Nephron progenitor cell (in vitro differentiated cells): ENCODE data around the gene MYO7A.

Source experiments
- DNase-seq: peaks from one replicate; pipeline ENCODE4 v3.0.0; 2021
- H3K27ac Mint-ChIP-seq: 2 replicates; pipeline ENCODE4 v1.8.0; 2021; ENCODE audit warnings: mild to moderate bottlenecking, moderate library complexity, mixed read lengths
- H3K27me3 Mint-ChIP-seq: 2 replicates; pipeline ENCODE4 v1.8.0; 2021; ENCODE audit warnings: mild to moderate bottlenecking, low read depth, mixed read lengths; ENCODE audit not compliant: poor library complexity
- H3K36me3 Mint-ChIP-seq: 2 replicates; pipeline ENCODE4 v1.8.0; 2021; ENCODE audit warnings: low read depth, mixed read lengths
- H3K4me1 Mint-ChIP-seq: 2 replicates; pipeline ENCODE4 v1.8.0; 2021; ENCODE audit warnings: mixed read lengths
- H3K4me3 Mint-ChIP-seq: 2 replicates; pipeline ENCODE4 v1.8.0; 2021; ENCODE audit warnings: mild to moderate bottlenecking, moderate library complexity, mixed read lengths
- H3K9me3 Mint-ChIP-seq: 2 replicates; pipeline ENCODE4 v1.8.0; 2021; ENCODE audit warnings: mild to moderate bottlenecking, moderate library complexity, mixed read lengths
- CTCF ChIP-seq: fragments of 200-600 bp; sonication (generic); IDR thresholded peaks from 2 replicates; pipeline ENCODE4 v1.5.0; 2021; ENCODE audit warnings: antibody characterized with exemption

Gene MYO7A

DNA sequence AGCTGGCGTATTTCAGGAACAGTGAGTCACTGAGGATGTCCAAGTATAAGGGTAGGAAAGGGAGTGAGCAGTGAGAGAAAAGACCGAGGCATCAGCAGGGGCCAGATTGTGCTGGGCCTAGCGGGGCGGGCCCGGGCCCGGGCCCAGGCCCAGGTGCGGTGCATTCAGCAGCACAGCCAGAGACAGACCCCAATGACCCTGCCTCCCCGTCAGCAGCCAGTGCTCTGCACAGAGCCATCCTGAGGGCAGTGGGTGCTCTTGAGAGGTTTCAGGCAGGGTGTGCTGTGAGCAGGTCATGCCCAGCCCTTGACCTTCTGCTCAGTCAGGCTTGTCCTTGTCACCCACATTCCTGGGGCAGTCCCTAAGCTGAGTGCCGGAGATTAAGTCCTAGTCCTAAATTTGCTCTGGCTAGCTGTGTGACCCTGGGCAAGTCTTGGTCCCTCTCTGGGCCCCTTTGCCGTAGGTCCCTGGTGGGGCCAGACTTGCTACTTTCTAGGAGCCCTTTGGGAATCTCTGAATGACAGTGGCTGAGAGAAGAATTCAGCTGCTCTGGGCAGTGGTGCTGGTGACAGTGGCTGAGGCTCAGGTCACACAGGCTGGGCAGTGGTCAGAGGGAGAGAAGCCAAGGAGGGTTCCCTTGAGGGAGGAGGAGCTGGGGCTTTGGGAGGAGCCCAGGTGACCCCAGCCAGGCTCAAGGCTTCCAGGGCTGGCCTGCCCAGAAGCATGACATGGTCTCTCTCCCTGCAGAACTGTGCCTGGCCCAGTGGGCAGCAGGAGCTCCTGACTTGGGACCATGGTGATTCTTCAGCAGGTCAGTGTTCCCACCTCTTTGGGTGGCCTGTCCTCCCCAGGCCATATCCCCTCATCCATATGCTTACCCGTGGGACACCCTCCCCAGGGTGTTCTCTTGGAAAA, 2.1 kb downstream of the MYO7A start:
- Mint-ChIP-seq H3K27ac (no peak overlapping the region), H3K27me3 (peaks cover 7% of the 10 kb centered on the region), H3K36me3 (no peaks in the 10 kb centered on the region), H3K4me3 (no peak overlapping the region), H3K9me3 (no peaks in the 10 kb centered on the region), H3K4me1 (peaks cover 46% of the 10 kb centered on the region)
- no peak for TF ChIP-seq CTCF
- DNase-seq: no peak

DNA sequence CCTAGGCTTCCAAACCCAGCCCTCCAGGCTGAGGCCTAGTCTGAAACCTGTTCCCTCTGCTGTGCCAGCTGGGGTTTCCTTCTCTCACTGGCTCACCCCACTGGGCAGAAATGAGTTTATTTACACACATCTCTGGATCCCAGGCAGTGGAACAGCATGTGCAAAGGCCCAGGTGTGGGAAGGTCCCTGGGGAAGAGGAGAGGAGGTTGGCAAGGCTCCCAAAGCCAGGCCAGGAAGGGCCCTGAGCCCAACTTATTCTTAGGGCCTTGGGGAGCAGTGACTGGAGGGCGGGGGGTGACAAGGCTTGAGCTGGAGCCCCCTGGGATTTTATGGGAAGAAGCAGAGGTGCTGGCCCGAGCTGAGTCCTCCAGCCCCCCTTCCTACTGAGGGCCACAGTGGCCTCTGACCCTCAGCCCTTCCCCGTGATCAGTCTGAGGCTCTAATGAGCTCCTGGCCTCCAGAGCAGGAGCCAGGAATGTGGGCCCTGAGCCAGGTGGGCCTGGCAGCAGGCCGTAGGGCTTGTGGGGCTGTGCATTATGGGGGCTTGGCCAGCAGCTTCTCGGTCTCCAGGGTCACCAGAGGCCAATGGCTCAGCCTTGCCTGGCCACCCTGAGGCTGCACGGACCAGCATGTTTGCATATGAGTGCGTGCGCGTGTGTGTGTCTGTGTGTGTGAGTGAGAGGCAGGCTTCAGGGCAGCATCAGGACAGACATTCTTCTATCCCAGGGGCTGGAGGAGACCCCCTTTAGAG, 2.9 kb downstream of the MYO7A start:
- DNase-seq: no peak
- H3K27ac Mint-ChIP-seq: no peak overlapping the region

GRCh38 chr11:77131560-77131959, 3.5 kb downstream of the MYO7A start:
- H3K9me3 Mint-ChIP-seq: no peaks in the 10 kb centered on the region

More for the DNA sequence above, 2.9 kb downstream of the MYO7A start:
- H3K9me3 Mint-ChIP-seq: no peaks in the 10 kb centered on the region
- TF ChIP-seq CTCF: no peak
- H3K27me3 Mint-ChIP-seq: peaks cover 7% of the 10 kb centered on the region
- H3K4me1 Mint-ChIP-seq: peaks cover 46% of the 10 kb centered on the region
- H3K4me3 Mint-ChIP-seq: no peak overlapping the region
- no peaks in the 10 kb centered on the region for H3K36me3 Mint-ChIP-seq

GRCh38 chr11:77135069-77135468, 7.0 kb downstream of the MYO7A start:
- peaks cover 49% of the 10 kb centered on the region for H3K4me1 Mint-ChIP-seq
- H3K27ac Mint-ChIP-seq: no peak overlapping the region
- peaks cover 3% of the 10 kb centered on the region for H3K27me3 Mint-ChIP-seq
- DNase-seq: no peak
- no peaks in the 10 kb centered on the region for H3K9me3 Mint-ChIP-seq
- H3K36me3 Mint-ChIP-seq: no peaks in the 10 kb centered on the region
- H3K4me3 Mint-ChIP-seq: no peak overlapping the region
- no peak for TF ChIP-seq CTCF

More at GRCh38 chr11:77131560-77131959, 3.5 kb downstream of the MYO7A start:
- no peak overlapping the region for H3K27ac Mint-ChIP-seq
- DNase-seq: no peak
- H3K36me3 Mint-ChIP-seq: no peaks in the 10 kb centered on the region
- peaks cover 47% of the 10 kb centered on the region for H3K4me1 Mint-ChIP-seq
- no peak for TF ChIP-seq CTCF
- H3K4me3 Mint-ChIP-seq: no peak overlapping the region
- peaks cover 11% of the 10 kb centered on the region for H3K27me3 Mint-ChIP-seq

DNA sequence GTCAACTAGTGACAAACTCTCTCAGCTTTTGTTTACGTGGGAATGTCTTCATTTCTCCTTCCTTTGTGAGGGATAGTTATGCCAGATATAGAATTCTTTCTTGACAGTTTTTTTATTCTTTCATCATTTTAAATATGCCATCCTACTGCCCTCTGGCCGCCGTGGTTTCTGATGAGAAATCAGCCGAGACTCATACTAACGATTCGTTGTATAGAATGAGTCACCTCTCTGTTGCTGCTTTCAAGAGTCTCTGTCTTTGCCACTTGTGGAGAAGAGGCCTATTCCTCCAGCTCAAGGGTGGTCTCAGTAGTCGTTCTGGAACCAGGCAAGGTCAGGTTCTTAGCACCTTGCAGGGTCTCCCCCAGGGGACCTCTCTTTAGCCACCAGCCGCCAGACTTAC, 8.0 kb downstream of the MYO7A start:
- peaks cover 3% of the 10 kb centered on the region for H3K27me3 Mint-ChIP-seq
- DNase-seq: no peak
- H3K27ac Mint-ChIP-seq: no peak overlapping the region
- H3K36me3 Mint-ChIP-seq: no peaks in the 10 kb centered on the region
- no peak for TF ChIP-seq CTCF
- no peaks in the 10 kb centered on the region for H3K9me3 Mint-ChIP-seq
- H3K4me1 Mint-ChIP-seq: peaks cover 51% of the 10 kb centered on the region
- no peak overlapping the region for H3K4me3 Mint-ChIP-seq
